Thoracic aorta (tissue), 2 donors: ENCODE results near the gene ADORA2B. TPM values are rescaled to one million over a fixed set of nuclear protein-coding genes. Genes with fewer than 3 reads are reported as not detected.
"Not testable (repeated sequence)": the region's sequence is repeated elsewhere in the genome, so short reads cannot be mapped to it uniquely, and the experiment has no call there.

ENCODE experiments used
- ATAC-seq: fragments of 150-250 bp; one replicate; pipeline ENCODE4 v1.8.0; 2017; ENCODE audit warnings: low read depth; ENCODE audit not compliant: insufficient number of reproducible peaks, low FRiP score
- DNase-seq: peaks from one replicate; pipeline ENCODE4 v3.0.0-alpha.2; 2020; ENCODE audit warnings: low spot score
- H3K27ac ChIP-seq, 2 donors: fragments of 200-600 bp; sonication (generic); 1 replicate in 1 of 2; 2 replicates in 1 of 2; pipeline ENCODE4 v1.5.1; 2016; ENCODE audit warnings: mild to moderate bottlenecking in 2 of 2, moderate library complexity in 2 of 2
- H3K27me3 ChIP-seq: fragments of 200-600 bp; sonication (generic); replicated peaks from 2 replicates; pipeline ENCODE4 v1.6.0; 2016; ENCODE audit warnings: mild to moderate bottlenecking; ENCODE audit not compliant: insufficient read depth
- H3K36me3 ChIP-seq: fragments of 200-600 bp; sonication (generic); one replicate; pipeline ENCODE4 v1.5.1; 2016
- H3K4me1 ChIP-seq, 2 donors: fragments of 200-600 bp; sonication (generic); 1 replicate in 1 of 2; 2 replicates in 1 of 2; pipeline versions ENCODE4 v1.5.1 to v1.6.0; 2016; ENCODE audit warnings: low read depth in 2 of 2, mild to moderate bottlenecking in 1 of 2; ENCODE audit not compliant: control insufficient read depth in 1 of 2
- H3K4me3 ChIP-seq: fragments of 200-600 bp; sonication (generic); 2 replicates; pipeline ENCODE4 v1.5.1; 2016; ENCODE audit warnings: mild to moderate bottlenecking
- H3K9me3 ChIP-seq: fragments of 200-600 bp; sonication (generic); 2 replicates; pipeline ENCODE4 v1.5.1; 2016
- total RNA-seq, 2 donors: library from RNA; depleted of rRNA; stranded (reverse); fragments of >200 nt; gene quantifications; one replicate each; pipeline versions ENCODE4 v1.1.0 to v1.2.3, GENCODE V29; 2016
- TF ChIP-seq, protein P1 (sequence below): fragments of 200-600 bp; sonication (generic); IDR thresholded peaks from one replicate; pipeline ENCODE4 v1.5.1; 2019; ENCODE audit warnings: antibody characterized with exemption

Gene ADORA2B
- total RNA-seq, 2 donors from 2014 or later, result 1.6 TPM; not detected in 1

DNA sequence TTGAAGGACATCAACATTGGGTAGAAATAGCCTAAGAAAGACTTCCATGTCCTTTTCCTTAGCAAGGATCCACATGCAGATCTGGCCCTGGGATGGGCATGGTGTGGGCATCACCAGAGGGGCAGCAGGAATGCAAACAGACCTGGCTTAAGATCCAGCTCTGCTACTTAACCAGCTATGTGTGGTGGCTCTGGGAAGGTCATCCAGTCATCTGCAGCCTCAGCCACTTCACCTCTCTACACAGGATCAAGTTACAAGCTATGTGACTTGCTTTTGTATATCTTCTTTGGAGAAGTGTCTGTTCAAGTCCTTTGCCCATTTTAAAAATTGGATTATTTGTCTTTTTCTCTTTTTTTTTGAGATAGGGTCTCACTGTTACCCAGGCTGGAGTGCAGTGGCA is 13.5 kb upstream of the ADORA2B start:
- H3K27me3 ChIP-seq, result no peaks in the 10 kb centered on the region
- H3K9me3 ChIP-seq, result no peaks in the 10 kb centered on the region
- H3K27ac ChIP-seq, result no peak overlapping the region
- ATAC-seq, result no peak
- DNase-seq, result no peak
- no peaks in the 10 kb centered on the region for H3K36me3 ChIP-seq
- TF ChIP-seq, protein P1, sequence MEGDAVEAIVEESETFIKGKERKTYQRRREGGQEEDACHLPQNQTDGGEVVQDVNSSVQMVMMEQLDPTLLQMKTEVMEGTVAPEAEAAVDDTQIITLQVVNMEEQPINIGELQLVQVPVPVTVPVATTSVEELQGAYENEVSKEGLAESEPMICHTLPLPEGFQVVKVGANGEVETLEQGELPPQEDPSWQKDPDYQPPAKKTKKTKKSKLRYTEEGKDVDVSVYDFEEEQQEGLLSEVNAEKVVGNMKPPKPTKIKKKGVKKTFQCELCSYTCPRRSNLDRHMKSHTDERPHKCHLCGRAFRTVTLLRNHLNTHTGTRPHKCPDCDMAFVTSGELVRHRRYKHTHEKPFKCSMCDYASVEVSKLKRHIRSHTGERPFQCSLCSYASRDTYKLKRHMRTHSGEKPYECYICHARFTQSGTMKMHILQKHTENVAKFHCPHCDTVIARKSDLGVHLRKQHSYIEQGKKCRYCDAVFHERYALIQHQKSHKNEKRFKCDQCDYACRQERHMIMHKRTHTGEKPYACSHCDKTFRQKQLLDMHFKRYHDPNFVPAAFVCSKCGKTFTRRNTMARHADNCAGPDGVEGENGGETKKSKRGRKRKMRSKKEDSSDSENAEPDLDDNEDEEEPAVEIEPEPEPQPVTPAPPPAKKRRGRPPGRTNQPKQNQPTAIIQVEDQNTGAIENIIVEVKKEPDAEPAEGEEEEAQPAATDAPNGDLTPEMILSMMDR, result no peak
- H3K4me3 ChIP-seq, result no peak overlapping the region
- H3K4me1 ChIP-seq, result no peaks in the 10 kb centered on the region

DNA sequence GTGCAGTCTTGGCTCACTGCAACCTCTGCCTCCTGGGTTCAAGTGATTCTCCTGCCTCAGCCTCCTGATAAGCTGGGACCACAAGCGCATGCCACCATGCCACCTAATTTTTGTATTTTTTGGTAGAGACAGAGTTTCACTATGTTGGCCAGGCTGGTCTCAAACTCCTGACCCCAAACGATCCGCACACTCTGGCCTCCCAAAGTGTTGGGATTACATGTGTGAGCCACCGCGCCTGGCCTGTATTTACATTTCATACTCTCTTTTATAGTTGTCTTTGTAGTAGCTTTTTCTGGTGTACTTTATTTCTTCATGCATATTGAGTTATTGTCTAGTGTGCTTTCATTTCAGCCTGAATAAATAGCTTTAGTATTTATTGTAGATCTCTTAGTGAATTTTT is 10.1 kb upstream of the ADORA2B start:
- H3K4me3 ChIP-seq, result no peak overlapping the region
- ATAC-seq, result no peak
- no peak for DNase-seq
- TF ChIP-seq, protein P1, result no peak
- H3K27me3 ChIP-seq, result no peaks in the 10 kb centered on the region
- no peaks in the 10 kb centered on the region for H3K36me3 ChIP-seq
- no peaks in the 10 kb centered on the region for H3K9me3 ChIP-seq
- H3K27ac ChIP-seq, result no peak overlapping the region
- no peaks in the 10 kb centered on the region for H3K4me1 ChIP-seq

DNA sequence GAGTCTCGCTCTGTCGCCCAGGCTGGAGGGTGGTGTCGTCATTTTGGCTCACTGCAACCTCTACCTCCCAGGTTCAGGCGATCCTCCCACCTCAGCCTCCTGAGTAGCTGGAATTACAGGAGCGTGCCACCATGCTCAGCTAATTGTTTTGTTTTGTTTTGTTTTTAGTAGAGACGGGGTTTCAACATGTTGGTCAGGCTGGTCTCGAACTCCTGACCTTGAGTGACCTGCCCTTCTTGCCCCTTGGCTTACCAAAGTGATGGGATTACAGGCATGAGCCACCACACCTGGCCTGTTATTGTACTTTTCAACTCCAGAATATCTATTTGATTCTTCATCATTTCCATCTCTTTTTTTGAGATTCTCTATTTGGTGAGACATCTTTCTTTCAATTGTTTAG is 9.0 kb upstream of the ADORA2B start:
- no peak for ATAC-seq
- H3K27me3 ChIP-seq, result no peaks in the 10 kb centered on the region
- H3K4me3 ChIP-seq, result no peak overlapping the region
- DNase-seq, result no peak
- no peaks in the 10 kb centered on the region for H3K9me3 ChIP-seq
- no peaks in the 10 kb centered on the region for H3K4me1 ChIP-seq
- no peak overlapping the region for H3K27ac ChIP-seq
- H3K36me3 ChIP-seq, result no peaks in the 10 kb centered on the region
- TF ChIP-seq, protein P1, result no peak

DNA sequence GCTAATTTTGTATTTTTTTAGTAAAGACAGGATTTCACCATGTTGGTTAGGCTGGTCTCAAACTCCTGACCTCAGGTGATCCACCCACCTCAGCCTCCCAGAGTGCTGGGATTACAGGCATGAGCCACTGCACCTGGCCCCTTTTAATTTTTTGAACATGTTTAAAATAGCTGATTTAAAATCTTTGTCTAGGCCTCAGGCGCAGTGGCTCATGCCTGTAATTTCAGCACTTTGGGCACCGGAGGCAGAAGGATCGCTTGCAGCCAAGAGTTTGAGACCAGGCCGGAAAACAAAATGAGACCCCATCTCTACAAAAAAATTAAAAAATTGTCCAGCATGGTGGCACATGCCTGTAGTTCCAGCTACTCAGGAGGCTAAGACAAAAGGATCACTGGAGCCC is 8.4 kb upstream of the ADORA2B start:
- H3K4me3 ChIP-seq, ATAC-seq, H3K9me3 ChIP-seq, H3K4me1 ChIP-seq, H3K27me3 ChIP-seq, H3K36me3 ChIP-seq, H3K27ac ChIP-seq, DNase-seq: not testable (repeated sequence)

DNA sequence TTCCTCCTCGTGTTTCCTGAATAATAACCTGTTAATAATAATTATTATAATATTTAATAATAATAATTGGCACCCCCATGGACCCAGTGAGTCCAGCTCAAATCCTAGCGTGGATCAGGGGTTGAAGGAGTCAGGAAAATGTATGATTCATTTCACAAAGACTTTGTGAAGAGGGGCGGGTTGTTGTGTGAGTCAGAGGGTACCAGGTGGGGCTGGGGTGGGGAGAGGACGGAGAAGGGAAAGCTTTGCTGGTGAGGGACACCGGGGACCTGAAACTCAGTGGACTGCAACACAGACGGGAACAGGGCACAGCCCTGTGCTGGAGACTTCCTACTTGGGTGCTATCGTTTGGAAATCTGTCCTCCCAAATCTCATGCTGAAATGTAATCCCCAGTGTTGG is 3.1 kb upstream of the ADORA2B start:
- ATAC-seq, result no peak

More for the DNA sequence above, 3.1 kb upstream of the ADORA2B start:
- Histone ChIP-seq H3K4me3 (no peak overlapping the region), H3K27ac (no peak overlapping the region), H3K36me3 (no peaks in the 10 kb centered on the region), H3K9me3 (no peaks in the 10 kb centered on the region), H3K27me3 (no peaks in the 10 kb centered on the region), H3K4me1 (peaks cover 8 to 21% of the 10 kb centered on the region in 2 donors)
- no peak for DNase-seq
- TF ChIP-seq, protein P1, result no peak
